ENCODE results near the gene OR5K1.

- TF ChIP-seq, protein P1, sequence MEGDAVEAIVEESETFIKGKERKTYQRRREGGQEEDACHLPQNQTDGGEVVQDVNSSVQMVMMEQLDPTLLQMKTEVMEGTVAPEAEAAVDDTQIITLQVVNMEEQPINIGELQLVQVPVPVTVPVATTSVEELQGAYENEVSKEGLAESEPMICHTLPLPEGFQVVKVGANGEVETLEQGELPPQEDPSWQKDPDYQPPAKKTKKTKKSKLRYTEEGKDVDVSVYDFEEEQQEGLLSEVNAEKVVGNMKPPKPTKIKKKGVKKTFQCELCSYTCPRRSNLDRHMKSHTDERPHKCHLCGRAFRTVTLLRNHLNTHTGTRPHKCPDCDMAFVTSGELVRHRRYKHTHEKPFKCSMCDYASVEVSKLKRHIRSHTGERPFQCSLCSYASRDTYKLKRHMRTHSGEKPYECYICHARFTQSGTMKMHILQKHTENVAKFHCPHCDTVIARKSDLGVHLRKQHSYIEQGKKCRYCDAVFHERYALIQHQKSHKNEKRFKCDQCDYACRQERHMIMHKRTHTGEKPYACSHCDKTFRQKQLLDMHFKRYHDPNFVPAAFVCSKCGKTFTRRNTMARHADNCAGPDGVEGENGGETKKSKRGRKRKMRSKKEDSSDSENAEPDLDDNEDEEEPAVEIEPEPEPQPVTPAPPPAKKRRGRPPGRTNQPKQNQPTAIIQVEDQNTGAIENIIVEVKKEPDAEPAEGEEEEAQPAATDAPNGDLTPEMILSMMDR (IDR thresholded peaks at IDR 0.05), result no peak
- no peak for TF ChIP-seq ZFX (IDR thresholded peaks at IDR 0.05; ENCODE audit: borderline replicate concordance)
Measured at GRCh38 chr3:98434412-98434811, 28.6 kb upstream of the OR5K1 start.
